ENCODE results near the gene DPP6.
A peak's percentile ranks its signal among the peaks of the same experiment; 100 is the strongest.

Gene DPP6

DNA sequence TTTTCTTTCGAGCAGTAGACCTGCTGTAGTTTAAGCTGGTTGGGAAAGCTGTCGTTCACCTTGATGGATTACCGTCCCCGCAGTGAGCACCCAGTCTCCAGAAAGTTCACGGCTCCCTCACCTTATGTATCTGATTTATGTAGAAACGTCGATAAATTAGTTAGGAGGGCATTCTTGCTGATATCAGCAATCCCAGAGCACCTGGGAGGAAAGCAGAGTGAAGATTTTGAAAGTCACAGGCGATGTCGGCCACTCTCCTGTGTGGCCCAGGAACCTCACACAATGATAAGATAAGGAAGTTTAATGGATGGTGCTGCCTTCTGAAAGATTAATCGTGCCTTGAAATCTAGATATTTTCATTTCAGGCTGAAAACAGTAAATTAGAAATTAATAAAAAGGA is 336.8 kb downstream of the DPP6 start:
- no peak overlapping the region for H3K9ac ChIP-seq (ENCODE audit: low read length)
- no peak overlapping the region for H2AK5ac ChIP-seq (ENCODE audit: low read length)
- H3K79me2 ChIP-seq (ENCODE audit: control insufficient read depth, insufficient read depth, low read length): no peaks in the 10 kb centered on the region
- H3K27me3 ChIP-seq (ENCODE audit: insufficient read depth, low read length, poor library complexity): no peaks in the 10 kb centered on the region
- no peak overlapping the region for H3K18ac ChIP-seq (ENCODE audit: low read length)
- H4K8ac ChIP-seq (ENCODE audit: low read depth, low read length): no peak overlapping the region
- no peak overlapping the region for H3K56ac ChIP-seq (ENCODE audit: low read length)
- peak; percentile 11 for DNase-seq
- H3K79me1 ChIP-seq (ENCODE audit: low read length): no peaks in the 10 kb centered on the region
- no peak overlapping the region for H3K4me2 ChIP-seq (ENCODE audit: low read length)
- H2BK15ac ChIP-seq (replicated peaks; ENCODE audit: low read depth): no peak overlapping the region
- no peak overlapping the region for H2BK5ac ChIP-seq (ENCODE audit: low read length)
- no peak overlapping the region for H3K4ac ChIP-seq (ENCODE audit: low read depth, low read length)
- H3K23ac ChIP-seq (ENCODE audit: low read length): no peak overlapping the region
- WGBS (ENCODE audit: extremely low coverage, insufficient coverage, low lambda C conversion rate): no CpG with 5 or more reads among the region's 10 CpGs
- H2BK120ac ChIP-seq (ENCODE audit: low read depth, low read length): no peak overlapping the region
- no peak overlapping the region for H3K4me3 ChIP-seq (ENCODE audit: low read length)
- H3K27ac ChIP-seq (ENCODE audit: low read depth, low read length): no peak overlapping the region
- no peak overlapping the region for H4K5ac ChIP-seq (ENCODE audit: low read length)
- no peaks in the 10 kb centered on the region for H3K4me1 ChIP-seq (ENCODE audit: control insufficient read depth, low read depth, low read length)
- H3K36me3 ChIP-seq (ENCODE audit: control insufficient read depth, insufficient read depth, low read length): no peaks in the 10 kb centered on the region

GRCh38 chr7:154390961-154391360 is 338.8 kb downstream of the DPP6 start:
- no peaks in the 10 kb centered on the region for H3K79me2 ChIP-seq (ENCODE audit: control insufficient read depth, insufficient read depth, low read length)
- H3K4me2 ChIP-seq (ENCODE audit: low read length): no peak overlapping the region
- H3K27ac ChIP-seq (ENCODE audit: low read depth, low read length): no peak overlapping the region
- no peak overlapping the region for H3K9ac ChIP-seq (ENCODE audit: low read length)
- no peak overlapping the region for H2BK15ac ChIP-seq (replicated peaks; ENCODE audit: low read depth)
- no peaks in the 10 kb centered on the region for H3K4me1 ChIP-seq (ENCODE audit: control insufficient read depth, low read depth, low read length)
- H2BK5ac ChIP-seq (ENCODE audit: low read length): no peak overlapping the region
- H3K27me3 ChIP-seq (ENCODE audit: insufficient read depth, low read length, poor library complexity): no peaks in the 10 kb centered on the region
- no peak overlapping the region for H3K4ac ChIP-seq (ENCODE audit: low read depth, low read length)
- no peaks in the 10 kb centered on the region for H3K36me3 ChIP-seq (ENCODE audit: control insufficient read depth, insufficient read depth, low read length)
- H3K4me3 ChIP-seq (ENCODE audit: low read length): no peak overlapping the region
- no peak overlapping the region for H2BK120ac ChIP-seq (ENCODE audit: low read depth, low read length)
- H3K18ac ChIP-seq (ENCODE audit: low read length): no peak overlapping the region
- no CpG with 5 or more reads among the region's 17 CpGs for WGBS (ENCODE audit: extremely low coverage, insufficient coverage, low lambda C conversion rate)
- no peak overlapping the region for H3K56ac ChIP-seq (ENCODE audit: low read length)
- H3K79me1 ChIP-seq (ENCODE audit: low read length): no peaks in the 10 kb centered on the region
- H4K8ac ChIP-seq (ENCODE audit: low read depth, low read length): no peak overlapping the region
- H3K23ac ChIP-seq (ENCODE audit: low read length): no peak overlapping the region
- no peak overlapping the region for H4K5ac ChIP-seq (ENCODE audit: low read length)
- no peak for DNase-seq
- H2AK5ac ChIP-seq (ENCODE audit: low read length): no peak overlapping the region

DNA sequence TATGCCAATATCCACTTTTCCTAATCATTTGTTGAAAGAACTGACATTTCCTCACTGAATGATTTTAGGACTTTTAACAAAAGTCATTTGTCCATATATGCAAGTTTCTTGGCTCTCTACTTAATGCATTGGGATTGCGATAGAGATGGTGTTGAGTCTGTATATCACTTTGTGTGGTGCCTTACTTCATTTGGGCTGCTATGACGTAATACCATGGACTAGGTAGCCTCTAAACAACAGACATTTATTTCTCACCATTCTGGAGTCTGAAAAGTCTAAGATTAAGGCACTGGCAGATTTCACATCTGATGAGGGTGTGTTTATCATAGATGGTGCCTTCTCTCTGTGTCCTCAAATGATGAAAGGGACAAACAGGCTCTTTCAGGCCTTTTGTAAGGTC is 342.6 kb downstream of the DPP6 start:
- no peak overlapping the region for H3K4me2 ChIP-seq (ENCODE audit: low read length)
- no peaks in the 10 kb centered on the region for H3K79me2 ChIP-seq (ENCODE audit: control insufficient read depth, insufficient read depth, low read length)
- H2BK5ac ChIP-seq (ENCODE audit: low read length): no peak overlapping the region
- H3K56ac ChIP-seq (ENCODE audit: low read length): no peak overlapping the region
- no peaks in the 10 kb centered on the region for H3K27me3 ChIP-seq (ENCODE audit: insufficient read depth, low read length, poor library complexity)
- H4K5ac ChIP-seq (ENCODE audit: low read length): no peak overlapping the region
- no peak overlapping the region for H3K23ac ChIP-seq (ENCODE audit: low read length)
- no peaks in the 10 kb centered on the region for H3K79me1 ChIP-seq (ENCODE audit: low read length)
- no peak overlapping the region for H3K27ac ChIP-seq (ENCODE audit: low read depth, low read length)
- WGBS (ENCODE audit: extremely low coverage, insufficient coverage, low lambda C conversion rate): no CpG with 5 or more reads among the region's 2 CpGs
- H3K4me3 ChIP-seq (ENCODE audit: low read length): no peak overlapping the region
- H3K4ac ChIP-seq (ENCODE audit: low read depth, low read length): no peak overlapping the region
- no peak overlapping the region for H2BK15ac ChIP-seq (replicated peaks; ENCODE audit: low read depth)
- no peak overlapping the region for H4K8ac ChIP-seq (ENCODE audit: low read depth, low read length)
- no peak overlapping the region for H2AK5ac ChIP-seq (ENCODE audit: low read length)
- no peak overlapping the region for H3K18ac ChIP-seq (ENCODE audit: low read length)
- H3K9ac ChIP-seq (ENCODE audit: low read length): no peak overlapping the region
- H3K4me1 ChIP-seq (ENCODE audit: control insufficient read depth, low read depth, low read length): no peaks in the 10 kb centered on the region
- no peaks in the 10 kb centered on the region for H3K36me3 ChIP-seq (ENCODE audit: control insufficient read depth, insufficient read depth, low read length)
- H2BK120ac ChIP-seq (ENCODE audit: low read depth, low read length): no peak overlapping the region
- DNase-seq: no peak

- Histone ChIP-seq H3K36me3 (ENCODE audit: control insufficient read depth, insufficient read depth, low read length) (no peaks in the 10 kb centered on the region), H3K9ac (ENCODE audit: low read length) (no peak overlapping the region), H3K4me3 (ENCODE audit: low read length) (no peak overlapping the region), H2BK5ac (ENCODE audit: low read length) (no peak overlapping the region), H4K8ac (ENCODE audit: low read depth, low read length) (no peak overlapping the region), H3K18ac (ENCODE audit: low read length) (no peak overlapping the region), H3K79me1 (ENCODE audit: low read length) (no peaks in the 10 kb centered on the region), H3K23ac (ENCODE audit: low read length) (no peak overlapping the region), H3K56ac (ENCODE audit: low read length) (no peak overlapping the region), H3K27me3 (ENCODE audit: insufficient read depth, low read length, poor library complexity) (no peaks in the 10 kb centered on the region), H3K4me1 (ENCODE audit: control insufficient read depth, low read depth, low read length) (no peaks in the 10 kb centered on the region), H2BK15ac (replicated peaks; ENCODE audit: low read depth) (no peak overlapping the region), H2AK5ac (ENCODE audit: low read length) (no peak overlapping the region), H3K4me2 (ENCODE audit: low read length) (no peak overlapping the region), H4K5ac (ENCODE audit: low read length) (no peak overlapping the region), H2BK120ac (ENCODE audit: low read depth, low read length) (no peak overlapping the region), H3K79me2 (ENCODE audit: control insufficient read depth, insufficient read depth, low read length) (no peaks in the 10 kb centered on the region), H3K4ac (ENCODE audit: low read depth, low read length) (no peak overlapping the region), H3K27ac (ENCODE audit: low read depth, low read length) (no peak overlapping the region)
- DNase-seq: no peak
- WGBS (ENCODE audit: extremely low coverage, insufficient coverage, low lambda C conversion rate): no CpG with 5 or more reads among the region's 8 CpGs
Measured at GRCh38 chr7:154406312-154406711, 354.1 kb downstream of the DPP6 start.

DNA sequence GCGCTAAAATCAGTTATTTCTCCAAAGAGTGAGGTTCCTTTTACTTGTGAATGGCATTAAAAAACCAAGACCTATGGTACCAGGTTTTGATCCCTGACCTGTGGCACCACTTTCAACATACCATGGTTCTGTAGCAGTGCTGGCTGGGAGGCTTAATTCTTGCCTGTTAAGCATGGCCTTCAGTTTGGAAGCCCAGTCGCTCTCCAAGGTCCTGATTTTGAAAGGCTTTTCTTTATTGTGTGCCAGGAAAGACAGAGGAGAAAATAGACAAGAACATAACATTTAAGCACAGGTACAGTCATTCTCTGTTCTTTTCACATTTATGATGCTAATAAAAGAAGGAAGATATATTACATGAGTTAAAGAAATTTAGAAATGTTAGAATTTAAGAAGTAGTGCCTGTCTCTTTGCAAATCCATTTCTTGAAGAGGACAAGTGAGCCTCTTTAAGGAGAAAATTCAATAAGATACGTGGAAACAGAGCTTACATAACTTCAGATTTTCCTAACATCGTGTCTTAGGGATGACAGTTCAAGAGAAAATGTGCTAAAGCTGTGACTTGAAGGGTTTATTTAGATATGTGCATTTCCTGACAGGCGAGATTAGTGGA is 357.6 kb downstream of the DPP6 start:
- Histone ChIP-seq H3K27me3 (ENCODE audit: insufficient read depth, low read length, poor library complexity) (no peaks in the 10 kb centered on the region), H3K79me2 (ENCODE audit: control insufficient read depth, insufficient read depth, low read length) (no peaks in the 10 kb centered on the region), H3K4me1 (ENCODE audit: control insufficient read depth, low read depth, low read length) (no peaks in the 10 kb centered on the region), H3K4me3 (ENCODE audit: low read length) (no peak overlapping the region), H3K23ac (ENCODE audit: low read length) (no peak overlapping the region), H3K36me3 (ENCODE audit: control insufficient read depth, insufficient read depth, low read length) (no peaks in the 10 kb centered on the region), H4K5ac (ENCODE audit: low read length) (no peak overlapping the region), H3K56ac (ENCODE audit: low read length) (no peak overlapping the region), H4K8ac (ENCODE audit: low read depth, low read length) (no peak overlapping the region), H3K4ac (ENCODE audit: low read depth, low read length) (no peak overlapping the region), H2BK5ac (ENCODE audit: low read length) (no peak overlapping the region), H2BK120ac (ENCODE audit: low read depth, low read length) (no peak overlapping the region), H3K79me1 (ENCODE audit: low read length) (no peaks in the 10 kb centered on the region), H3K27ac (ENCODE audit: low read depth, low read length) (no peak overlapping the region), H3K18ac (ENCODE audit: low read length) (no peak overlapping the region), H2BK15ac (replicated peaks; ENCODE audit: low read depth) (no peak overlapping the region), H3K4me2 (ENCODE audit: low read length) (no peak overlapping the region), H3K9ac (ENCODE audit: low read length) (no peak overlapping the region), H2AK5ac (ENCODE audit: low read length) (no peak overlapping the region)
- peak; percentile 70 for DNase-seq
- WGBS (ENCODE audit: extremely low coverage, insufficient coverage, low lambda C conversion rate): no CpG with 5 or more reads among the region's 5 CpGs

DNA sequence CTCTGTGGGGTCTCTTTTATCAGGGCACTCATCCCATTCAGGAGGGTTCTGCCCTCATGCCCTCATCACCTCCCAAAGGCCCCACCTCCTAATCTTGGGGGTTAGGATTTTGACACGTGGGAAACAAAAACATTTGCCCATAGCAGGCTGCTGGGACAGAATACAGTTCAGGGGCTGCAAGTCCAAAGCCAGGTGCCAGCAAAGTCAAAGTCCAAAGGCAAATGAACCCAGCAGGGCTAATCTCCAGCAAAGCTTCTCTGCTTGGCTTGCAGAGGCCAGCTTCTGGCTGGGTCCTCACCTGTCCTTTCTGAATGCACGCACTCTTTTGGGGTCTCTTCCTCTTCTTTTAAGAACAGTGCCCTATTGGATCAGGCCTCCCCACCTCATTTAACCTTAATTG is 359.9 kb downstream of the DPP6 start:
- no peak overlapping the region for H3K4me2 ChIP-seq (ENCODE audit: low read length)
- H3K56ac ChIP-seq (ENCODE audit: low read length): no peak overlapping the region
- H3K4me1 ChIP-seq (ENCODE audit: control insufficient read depth, low read depth, low read length): no peaks in the 10 kb centered on the region
- no peak overlapping the region for H2BK15ac ChIP-seq (replicated peaks; ENCODE audit: low read depth)
- H2AK5ac ChIP-seq (ENCODE audit: low read length): no peak overlapping the region
- no peak overlapping the region for H4K5ac ChIP-seq (ENCODE audit: low read length)
- H3K36me3 ChIP-seq (ENCODE audit: control insufficient read depth, insufficient read depth, low read length): no peaks in the 10 kb centered on the region
- DNase-seq: no peak
- no peak overlapping the region for H3K9ac ChIP-seq (ENCODE audit: low read length)
- WGBS (ENCODE audit: extremely low coverage, insufficient coverage, low lambda C conversion rate): no CpG with 5 or more reads among the region's 2 CpGs
- no peak overlapping the region for H3K4me3 ChIP-seq (ENCODE audit: low read length)
- no peaks in the 10 kb centered on the region for H3K79me2 ChIP-seq (ENCODE audit: control insufficient read depth, insufficient read depth, low read length)
- H3K79me1 ChIP-seq (ENCODE audit: low read length): no peaks in the 10 kb centered on the region
- no peak overlapping the region for H3K27ac ChIP-seq (ENCODE audit: low read depth, low read length)
- H3K27me3 ChIP-seq (ENCODE audit: insufficient read depth, low read length, poor library complexity): no peaks in the 10 kb centered on the region
- H2BK5ac ChIP-seq (ENCODE audit: low read length): no peak overlapping the region
- H4K8ac ChIP-seq (ENCODE audit: low read depth, low read length): no peak overlapping the region
- H3K18ac ChIP-seq (ENCODE audit: low read length): no peak overlapping the region
- no peak overlapping the region for H3K4ac ChIP-seq (ENCODE audit: low read depth, low read length)
- no peak overlapping the region for H2BK120ac ChIP-seq (ENCODE audit: low read depth, low read length)
- H3K23ac ChIP-seq (ENCODE audit: low read length): no peak overlapping the region
